Stimulated activated CD4-positive, alpha-beta T cell treated with anti-CD3 and anti-CD28 coated beads, Interleukin-2, amount 100 ng/mL, for 48 hours (primary cell): ENCODE results near the gene TAS2R10.
"Not testable (repeated sequence)": the region's sequence is repeated elsewhere in the genome, so short reads cannot be mapped to it uniquely, and the experiment has no call there.

Source experiments
- DNase-seq, 2 donors: peaks; one replicate each; pipeline ENCODE4 v3.0.0-alpha.2; 2020

Gene TAS2R10

GRCh38 chr12:10826258-10826657, at the start of gene TAS2R10:
TSS of gene TAS2R10 (minus strand) at chr12:10826358. CDS start at chr12:10826269, 89 bp downstream.
- DNase-seq, result no peak

- DNase-seq, result no peak
Measured at GRCh38 chr12:10873378-10873777, 47.2 kb upstream of the TAS2R10 start.

GRCh38 chr12:10867381-10867780, 41.2 kb upstream of the TAS2R10 start:
- no peak for DNase-seq

DNA sequence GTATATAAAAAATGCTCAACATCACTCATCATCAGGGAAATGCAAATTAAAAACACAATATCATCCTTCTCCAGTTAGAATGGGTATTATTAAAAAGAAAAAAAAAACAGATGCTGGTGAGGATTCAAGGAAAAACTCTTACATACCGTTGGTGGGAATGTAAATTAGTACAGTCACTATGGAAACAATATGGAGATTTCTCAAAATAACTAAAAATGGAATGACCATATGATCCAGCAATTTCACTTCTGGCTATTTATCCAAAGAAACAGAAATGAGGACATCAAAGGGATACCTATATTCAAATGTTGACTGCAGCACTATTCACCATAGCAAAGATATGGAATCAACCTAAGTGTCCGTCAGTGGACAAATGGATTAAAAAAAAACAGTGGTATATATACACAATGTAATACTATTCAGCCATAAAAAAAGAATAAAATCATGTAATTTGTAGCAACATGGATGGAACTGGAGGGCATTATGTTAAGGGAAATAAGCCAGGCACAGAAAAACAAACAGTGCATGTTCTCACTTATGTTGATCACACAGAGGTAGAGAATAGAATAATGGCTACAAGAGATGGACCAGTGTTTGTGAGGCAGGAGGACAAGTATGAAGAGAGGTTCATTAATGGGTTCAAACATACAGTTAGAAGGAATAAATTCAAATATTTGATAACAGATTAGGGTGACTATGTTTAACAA, 37.5 kb upstream of the TAS2R10 start:
- no peak for DNase-seq

DNA sequence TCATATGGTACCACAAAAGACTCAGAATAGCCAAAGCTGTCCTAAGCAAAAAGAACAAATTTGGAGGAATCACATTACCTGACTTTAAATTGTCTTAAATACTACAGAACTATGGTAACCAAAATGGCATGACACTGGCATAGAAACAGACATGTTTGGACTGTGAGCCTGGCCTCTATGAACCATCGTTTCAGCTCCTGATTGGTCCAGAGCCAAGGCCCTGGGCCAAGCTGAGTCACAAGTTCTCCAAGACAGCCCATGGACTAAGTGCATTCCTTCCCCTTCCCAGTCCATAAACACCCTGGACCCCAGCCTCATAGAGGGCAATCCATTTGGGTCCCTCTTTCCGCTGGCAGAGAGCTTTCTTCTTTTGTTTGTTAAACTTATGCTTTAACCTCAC, 35.2 kb upstream of the TAS2R10 start:
- no peak for DNase-seq

GRCh38 chr12:10855807-10856206, 29.6 kb upstream of the TAS2R10 start:
- no peak for DNase-seq

- DNase-seq, result no peak
Measured at GRCh38 chr12:10853776-10854175, 27.6 kb upstream of the TAS2R10 start.

DNA sequence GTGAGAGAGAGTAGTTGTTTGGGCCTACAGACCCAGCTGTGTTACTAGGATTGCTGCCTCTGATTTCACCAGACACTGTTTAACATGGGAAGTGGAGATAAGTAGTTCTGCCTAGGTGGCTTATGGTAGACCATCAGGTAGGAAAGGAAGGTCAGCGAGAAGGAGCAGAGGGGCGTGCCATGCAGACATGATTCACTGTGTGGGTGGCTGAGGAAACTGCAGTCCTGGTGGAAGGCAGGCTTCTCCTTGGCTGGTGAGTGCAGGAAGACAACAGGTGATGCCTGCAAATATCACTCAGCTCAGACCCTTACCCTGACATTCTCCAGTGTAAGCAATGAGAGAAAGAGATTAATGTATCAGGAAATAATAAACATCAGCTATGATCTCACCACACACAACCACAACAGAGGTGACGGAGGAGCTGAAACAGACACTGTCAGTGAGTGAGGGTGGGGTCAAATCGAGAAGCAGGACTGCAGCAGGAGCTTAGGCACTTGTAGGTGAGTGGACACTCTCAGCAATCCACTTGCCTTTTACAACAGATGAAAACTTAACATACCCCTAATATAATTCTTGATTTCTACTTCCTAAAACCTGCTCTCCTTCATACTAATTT, 25.2 kb upstream of the TAS2R10 start:
- DNase-seq, result no peak

DNA sequence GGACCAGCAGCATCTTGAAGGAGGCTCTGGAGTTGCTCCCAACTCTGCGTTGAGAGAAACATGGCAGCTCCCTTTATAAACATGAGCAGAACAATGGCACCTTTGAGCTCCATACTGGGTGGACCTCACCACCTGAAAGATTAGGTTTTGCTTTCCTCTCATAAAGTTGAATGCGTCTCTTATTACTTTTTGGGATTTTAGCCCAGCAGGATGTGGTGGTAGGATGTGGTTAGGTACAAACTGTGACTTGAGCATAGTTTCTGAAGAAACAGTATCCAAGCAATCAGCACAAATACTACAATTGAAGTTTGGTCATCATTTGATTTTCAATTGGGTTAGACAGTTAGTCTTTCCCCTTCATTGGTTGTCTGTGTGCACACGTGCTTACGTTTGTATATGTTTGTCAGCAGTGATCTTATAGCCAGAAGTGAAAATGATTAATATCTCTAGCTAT, 23.3 kb upstream of the TAS2R10 start, which contains the start of gene PRR4:
PRR4 (minus strand) TSS at position 51 of the 454 bp plus-strand sequence; CDS start at position 13, 38 bp downstream.
- no peak for DNase-seq

GRCh38 chr12:10847744-10848143, 21.6 kb upstream of the TAS2R10 start:
- no peak for DNase-seq

GRCh38 chr12:10842862-10843261, 16.7 kb upstream of the TAS2R10 start:
- DNase-seq, result no peak

- DNase-seq, result no peak
Measured at GRCh38 chr12:10838461-10838860, 12.3 kb upstream of the TAS2R10 start.

DNA sequence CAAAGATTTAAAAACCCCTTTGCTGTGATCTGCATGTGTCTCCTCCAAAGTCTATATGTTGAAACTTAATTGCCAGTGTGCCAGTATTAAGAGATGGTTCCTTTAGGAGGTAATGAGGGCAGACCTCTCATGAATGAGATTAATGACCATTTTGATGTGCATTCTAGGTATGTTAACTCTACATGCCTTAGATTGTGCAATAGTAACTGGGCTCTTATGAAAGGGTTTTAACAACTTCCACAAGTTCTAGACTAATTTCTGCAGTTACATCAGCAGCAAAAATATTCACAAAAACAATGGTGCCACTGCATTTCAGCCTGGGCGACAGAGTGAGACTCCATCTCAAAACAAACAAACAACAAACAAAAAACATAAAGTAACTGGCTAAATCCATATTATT, 3.8 kb upstream of the TAS2R10 start:
- DNase-seq, result no peak

DNA sequence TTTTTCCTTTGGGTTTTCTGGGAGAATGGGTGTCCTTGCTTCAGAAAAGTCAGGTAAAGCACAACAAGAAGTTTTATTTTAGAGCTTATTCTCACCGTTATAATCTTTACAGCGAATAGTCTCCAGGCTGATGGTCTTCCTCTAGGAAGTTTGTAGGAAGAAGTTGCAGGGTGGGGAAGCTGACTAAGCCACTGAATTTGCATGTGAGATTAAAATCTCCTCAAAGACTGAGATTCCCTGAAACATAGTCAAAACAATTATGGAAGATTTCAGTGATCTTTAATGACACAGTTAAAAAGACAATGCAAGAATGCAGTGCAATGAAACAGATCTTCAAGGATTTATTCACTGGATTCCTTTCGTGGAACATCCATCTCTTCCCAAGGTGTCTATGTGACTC, 1.2 kb downstream of the TAS2R10 start:
- DNase-seq, result no peak

- no peak for DNase-seq
Measured at GRCh38 chr12:10811883-10812536, 14.1 kb downstream of the TAS2R10 start.

- no peak for DNase-seq
Measured at GRCh38 chr12:10810068-10810467, 16.1 kb downstream of the TAS2R10 start, which contains the start of gene TAS2R9. TSS of gene TAS2R9 (minus strand) at chr12:10810168. CDS start at chr12:10810075, 93 bp downstream.

GRCh38 chr12:10807186-10807585, 19.0 kb downstream of the TAS2R10 start, which contains the start of gene TAS2R8:
TSS of gene TAS2R8 (minus strand) at chr12:10807286. CDS start at chr12:10806980, 306 bp downstream.
- no peak for DNase-seq

GRCh38 chr12:10802587-10802986, 23.6 kb downstream of the TAS2R10 start, which contains the start of gene TAS2R7:
TSS of gene TAS2R7 (minus strand) at chr12:10802627. CDS start at chr12:10802570, 57 bp downstream.
- DNase-seq, result no peak

DNA sequence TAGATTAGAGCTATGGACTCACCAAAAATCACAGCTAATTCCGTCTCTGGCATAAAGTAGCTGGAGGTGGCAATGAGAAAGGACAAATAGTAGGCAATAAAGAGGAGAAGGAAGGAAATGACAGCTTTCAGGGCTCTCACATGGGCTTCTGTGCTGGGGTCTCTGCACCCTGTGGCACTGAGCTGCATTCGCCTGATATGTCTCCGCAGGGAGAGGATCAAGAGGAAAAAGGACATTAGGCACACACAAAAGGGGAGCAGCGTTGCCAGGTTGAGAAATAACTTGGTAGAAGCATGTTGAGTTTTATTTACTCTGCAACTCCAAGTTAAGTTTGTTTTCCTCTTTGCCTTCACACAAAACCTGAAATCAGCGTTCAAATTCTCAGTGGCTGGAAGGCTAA, 24.4 kb downstream of the TAS2R10 start:
- no peak for DNase-seq

- DNase-seq, result no peak
Measured at GRCh38 chr12:10794222-10794621, 31.9 kb downstream of the TAS2R10 start.

DNA sequence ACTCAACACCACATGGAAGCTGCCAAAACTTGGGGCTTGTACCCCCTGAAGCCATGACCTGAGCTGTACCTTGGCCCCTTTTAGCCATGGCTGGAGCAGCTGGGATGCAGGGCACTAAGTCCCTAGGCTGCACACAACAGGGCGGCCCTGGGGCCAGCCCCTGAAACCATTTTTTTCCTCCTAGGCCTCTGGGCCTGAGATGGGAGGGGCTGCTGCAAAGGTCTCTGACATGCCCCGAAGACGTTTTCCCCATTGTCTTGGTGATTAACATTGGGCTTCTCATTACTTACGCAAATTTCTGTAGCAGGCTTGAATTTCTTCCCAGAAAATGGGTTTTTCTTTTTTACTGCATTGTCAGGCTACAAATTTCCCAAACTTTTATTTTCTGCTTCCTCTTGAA, 34.4 kb downstream of the TAS2R10 start:
- not testable (repeated sequence) for DNase-seq

- no peak for DNase-seq
Measured at GRCh38 chr12:10783252-10783651, 42.9 kb downstream of the TAS2R10 start.

DNA sequence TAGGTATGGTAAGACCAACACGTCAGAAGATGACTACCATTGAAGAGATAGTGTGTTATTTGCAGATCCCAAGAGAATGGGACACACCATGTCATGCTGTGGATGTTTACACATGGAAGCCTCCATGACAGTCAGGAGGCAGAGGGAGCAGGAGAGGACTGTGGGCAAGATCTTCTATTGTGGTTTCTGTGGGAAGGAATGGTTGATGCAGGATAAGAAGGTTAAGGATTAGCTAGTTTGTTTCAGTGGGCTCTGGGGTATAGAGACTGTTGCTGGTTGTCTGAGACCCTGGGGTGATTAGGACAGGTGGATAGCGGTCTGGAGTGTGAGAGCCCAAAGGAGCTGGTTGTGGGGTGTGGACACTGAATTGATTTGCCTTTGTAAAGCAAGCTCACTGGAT, 47.1 kb downstream of the TAS2R10 start:
- DNase-seq, result no peak
